B cell (primary cell): ENCODE measurements around the gene LCN2. TPM values are rescaled to one million over a fixed set of nuclear protein-coding genes. Genes with fewer than 3 reads are reported as not detected.

Experiments
- ATAC-seq: fragments of 200-7000 bp; cut with Tn5 transposase; one replicate; pipeline ENCODE4 v1.10.0; 2021; ENCODE audit warnings: low read depth, mild to moderate bottlenecking, moderate number of reproducible peaks, moderate library complexity
- CTCF ChIA-PET: fragments of 350-600 bp; sonication (Branson Sonifier 250); formaldehyde crosslinking; loops from one replicate; lab custom pipeline; 2021; ENCODE audit warnings: antibody characterized with exemption, inconsistent platforms; lab: Charles Lee
- POLR2A ChIA-PET: fragments of 350-600 bp; sonication (Branson Sonifier 250); formaldehyde crosslinking; loops from one replicate; lab custom pipeline; 2021; ENCODE audit warnings: antibody characterized with exemption; lab: Charles Lee
- DNase-seq: peaks from one replicate; pipeline ENCODE4 v3.0.0; 2013
- H2AFZ ChIP-seq: 2 replicates; pipeline ENCODE4 v1.6.1; 2012; ENCODE audit warnings: mild to moderate bottlenecking, low read depth, low read length; ENCODE audit not compliant: insufficient read depth, poor library complexity, severe bottlenecking
- H3K27ac ChIP-seq, 2 donors: 1 replicate in 1 of 2; 2 replicates in 1 of 2; pipeline ENCODE4 v1.5.1; 2012 to 2013; ENCODE audit warnings: low read length in 2 of 2, mild to moderate bottlenecking in 2 of 2, moderate library complexity in 1 of 2
- H3K27me3 ChIP-seq, 4 experiments: fragments of 200-600 bp in 1 of 4; sonication (generic) in 1 of 4; replicated peaks in 1 of 4; 1 replicate in 2 of 4; 2 replicates in 2 of 4; pipeline versions ENCODE4 v1.6.1 to v1.7.0; 2013 to 2016; ENCODE audit warnings: low read length in 3 of 4, mild to moderate bottlenecking in 2 of 4, mixed read lengths in 1 of 4, moderate library complexity in 1 of 4; ENCODE audit not compliant: insufficient read depth in 4 of 4, control insufficient read depth in 3 of 4; ENCODE audit errors: control extremely low read depth in 1 of 4
- H3K36me3 ChIP-seq, 2 experiments: replicated peaks in 1 of 2; 1 replicate in 1 of 2; 2 replicates in 1 of 2; pipeline versions ENCODE4 v1.6.1 to v1.7.1; 2013; ENCODE audit warnings: low read length in 1 of 2; ENCODE audit not compliant: insufficient read depth in 2 of 2, control insufficient read depth in 1 of 2; ENCODE audit errors: control extremely low read depth in 1 of 2, extremely low read depth in 1 of 2
- H3K4me1 ChIP-seq, 2 donors: fragments of 200-600 bp in 1 of 2; sonication (generic) in 1 of 2; 1 replicate in 1 of 2; 2 replicates in 1 of 2; pipeline versions ENCODE4 v1.5.1 to v1.6.1; 2013 to 2017; ENCODE audit warnings: low read length in 2 of 2; ENCODE audit not compliant: control insufficient read depth in 2 of 2, insufficient read depth in 2 of 2
- H3K4me2 ChIP-seq: replicated peaks from 2 replicates; pipeline ENCODE3; 2012; ENCODE audit warnings: mild to moderate bottlenecking, low read depth, low read length; ENCODE audit not compliant: poor library complexity, severe bottlenecking
- H3K4me3 ChIP-seq, 5 experiments: fragments of 200-600 bp in 1 of 5; sonication (generic) in 1 of 5; 1 replicate in 3 of 5; 2 replicates in 2 of 5; pipeline versions ENCODE4 v1.5.1 to v1.7.0; 2011 to 2016; ENCODE audit warnings: low read length in 4 of 5, mild to moderate bottlenecking in 4 of 5, low read depth in 2 of 5, control low read depth in 1 of 5, moderate library complexity in 1 of 5; ENCODE audit not compliant: insufficient read depth in 1 of 5; ENCODE audit errors: control extremely low read depth in 1 of 5, extremely low read depth in 1 of 5
- H3K79me2 ChIP-seq: fragments of 200-600 bp; sonication (generic); one replicate; pipeline ENCODE4 v1.6.0; 2016; ENCODE audit warnings: low read length; ENCODE audit not compliant: control insufficient read depth, insufficient read depth
- H3K9ac ChIP-seq: fragments of 200-600 bp; sonication (generic); 2 replicates; pipeline ENCODE4 v1.6.1; 2017; ENCODE audit warnings: mild to moderate bottlenecking, low read length, moderate library complexity
- H3K9me3 ChIP-seq, 3 donors: one replicate each; pipeline versions ENCODE4 v1.6.1 to v1.7.1; 2013; ENCODE audit warnings: low read length in 2 of 3; ENCODE audit not compliant: control insufficient read depth in 2 of 3, insufficient read depth in 1 of 3; ENCODE audit errors: control extremely low read depth in 1 of 3
- H4K20me1 ChIP-seq: 2 replicates; pipeline ENCODE4 v1.6.0; 2012; ENCODE audit warnings: mild to moderate bottlenecking, low read length; ENCODE audit not compliant: insufficient read depth, control insufficient read depth, poor library complexity, severe bottlenecking
- H3K27ac Mint-ChIP-seq: one replicate; pipeline ENCODE4 v1.8.0; 2021; ENCODE audit warnings: mixed read lengths
- H3K27me3 Mint-ChIP-seq: one replicate; pipeline ENCODE4 v1.8.0; 2021; ENCODE audit warnings: mixed read lengths
- H3K4me1 Mint-ChIP-seq: one replicate; pipeline ENCODE4 v1.8.0; 2021; ENCODE audit warnings: mixed read lengths
- H3K4me3 Mint-ChIP-seq: one replicate; pipeline ENCODE4 v1.8.0; 2021; ENCODE audit warnings: mixed read lengths
- H3K9me3 Mint-ChIP-seq: one replicate; pipeline ENCODE4 v1.8.0; 2022; ENCODE audit warnings: mixed read lengths; ENCODE audit not compliant: insufficient read depth
- CTCF ChIP-seq: fragments of 200-600 bp; IDR thresholded peaks from one replicate; pipeline ENCODE4 v1.8.0; 2022; ENCODE audit warnings: antibody characterized with exemption, mild to moderate bottlenecking
- EZH2 ChIP-seq: IDR thresholded peaks from 2 replicates; pipeline ENCODE4 v1.6.1; 2012; ENCODE audit warnings: borderline replicate concordance, low read depth, mild to moderate bottlenecking, moderate library complexity, low read length; ENCODE audit not compliant: insufficient read depth, poor library complexity, severe bottlenecking
- WGBS: methylation state at CpG from one replicate; pipeline ENCODE4 v1.1.5; 2013; ENCODE audit warnings: missing lambda C conversion rate; ENCODE audit not compliant: insufficient coverage; 5-methylcytosine and 5-hydroxymethylcytosine counted together
- intact Hi-C: fragments of 100-400 bp; cut with micrococcal nuclease; formaldehyde crosslinking; loops from one replicate; pipeline ENCODE4 v1.10.0; 2022
- polyA plus RNA-seq: library from polyadenylated mRNA; depleted of rRNA; stranded (reverse); fragments of >200 nt; gene quantifications from 2 replicates; pipeline ENCODE4 v1.2.3, GENCODE V29; 2012
- total RNA-seq, 2 donors: library from RNA; stranded (reverse); fragments of 120-200 nt in 1 of 2; gene quantifications; 1 replicate in 1 of 2; 2 replicates in 1 of 2; pipeline versions ENCODE4 v1.2.3 to v1.2.4, GENCODE V29; 2013 to 2022

Gene LCN2
- total and polyA plus RNA-seq, 2 donors (not counting 1 experiment from before 2014, with no cell fraction given), result not detected

DNA sequence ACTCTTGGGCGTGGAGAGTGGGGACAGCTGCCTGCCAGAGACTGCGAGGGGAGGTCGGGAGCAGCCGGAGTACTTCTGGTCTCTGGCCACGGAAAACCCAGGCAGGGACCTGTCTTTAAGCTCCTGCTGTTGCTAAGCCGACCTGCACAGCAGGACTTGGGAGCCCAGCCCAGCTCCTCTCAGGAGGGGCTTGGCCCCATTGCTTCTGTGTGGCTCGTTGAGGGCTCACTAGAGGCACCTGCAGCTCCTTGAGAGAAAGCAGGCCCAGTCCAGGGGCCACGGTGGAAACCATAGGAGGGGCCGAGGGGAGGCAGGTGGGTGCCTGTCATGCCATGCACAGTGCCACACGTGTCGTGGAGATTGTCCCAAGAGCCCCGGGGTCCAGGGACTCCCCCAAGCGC is 3.3 kb upstream of the LCN2 start:
- no peaks in the 10 kb centered on the region for H4K20me1 ChIP-seq
- Mint-ChIP-seq H3K9me3 (no peaks in the 10 kb centered on the region), H3K27me3 (peaks cover 13% of the 10 kb centered on the region), H3K27ac (no peak overlapping the region), H3K4me1 (no peaks in the 10 kb centered on the region), H3K4me3 (no peak overlapping the region)
- no peaks in the 10 kb centered on the region for H3K36me3 ChIP-seq
- H3K4me3 ChIP-seq, result no peak overlapping the region
- POLR2A ChIA-PET, result no interaction called here
- no peaks in the 10 kb centered on the region for H3K79me2 ChIP-seq
- H3K27me3 ChIP-seq, result no peaks in the 10 kb centered on the region
- TF ChIP-seq EZH2 (no peak), CTCF (no peak)
- H3K9me3 ChIP-seq, result no peaks in the 10 kb centered on the region
- no peak overlapping the region for H2AFZ ChIP-seq
- 89% methylated on average over 13 of the region's 13 CpGs for WGBS
- H3K27ac ChIP-seq, result no peak overlapping the region
- no peak for DNase-seq
- H3K4me2 ChIP-seq, result no peak overlapping the region
- intact Hi-C loops, result no loop called here
- H3K4me1 ChIP-seq, result no peaks in the 10 kb centered on the region
- H3K9ac ChIP-seq, result no peak overlapping the region
- ATAC-seq, result no peak
- CTCF ChIA-PET, result interaction anchor here (0.6 kb wide), 1 partner anchor 309 kb away, joined by 3 read pairs; no protein-coding TSS in a partner anchor

DNA sequence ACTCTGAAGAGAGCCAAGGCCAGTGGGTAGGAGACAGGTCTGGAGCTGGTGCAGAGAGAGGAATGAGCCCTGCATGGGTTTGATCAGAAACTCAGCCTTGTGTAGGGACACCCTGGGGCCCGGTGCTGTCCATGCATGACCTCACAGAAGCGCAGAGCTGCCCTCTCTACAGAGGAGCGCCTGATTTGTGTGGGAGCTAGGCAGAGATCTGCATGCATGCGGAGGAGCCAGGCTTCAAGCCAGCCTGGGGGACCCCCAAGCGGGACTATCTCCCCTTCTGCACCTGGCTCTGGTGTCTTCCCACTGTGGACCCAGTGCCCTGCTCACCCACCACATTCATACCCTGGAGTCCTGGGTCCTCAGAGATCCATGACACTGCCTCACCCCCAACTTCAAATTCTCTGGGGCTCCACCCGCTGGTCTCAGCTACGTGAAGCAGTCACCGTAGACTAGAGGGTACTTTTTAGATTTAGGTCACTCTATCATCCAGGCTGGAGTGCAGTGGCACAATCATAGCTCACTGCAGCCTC is 2.6 kb upstream of the LCN2 start:
- Mint-ChIP-seq H3K9me3 (no peaks in the 10 kb centered on the region), H3K4me1 (no peaks in the 10 kb centered on the region), H3K27me3 (peaks cover 13% of the 10 kb centered on the region), H3K27ac (no peak overlapping the region), H3K4me3 (no peak overlapping the region)
- 96% methylated on average over 8 of the region's 8 CpGs for WGBS
- H3K79me2 ChIP-seq, result no peaks in the 10 kb centered on the region
- H3K27ac ChIP-seq, result no peak overlapping the region
- no peaks in the 10 kb centered on the region for H3K36me3 ChIP-seq
- H3K27me3 ChIP-seq, result no peaks in the 10 kb centered on the region
- CTCF ChIA-PET, result interaction anchor here (0.6 kb wide), 1 partner anchor 308 kb away, joined by 3 read pairs; no protein-coding TSS in a partner anchor
- ATAC-seq (no peak), DNase-seq (no peak)
- H3K4me1 ChIP-seq, result no peaks in the 10 kb centered on the region
- intact Hi-C loops, result no loop called here
- H2AFZ ChIP-seq, result no peak overlapping the region
- no peaks in the 10 kb centered on the region for H4K20me1 ChIP-seq
- no peak for TF ChIP-seq CTCF
- TF ChIP-seq EZH2, result no peak
- POLR2A ChIA-PET, result no interaction called here
- no peak overlapping the region for H3K9ac ChIP-seq
- no peak overlapping the region for H3K4me2 ChIP-seq
- H3K4me3 ChIP-seq, result no peak overlapping the region
- H3K9me3 ChIP-seq, result no peaks in the 10 kb centered on the region
